MM.1S (cell line): ENCODE measurements around the gene RAB3IL1.

ENCODE experiments used
- DNase-seq: peaks from one replicate; pipeline ENCODE4 v3.0.0-alpha.2; 2015
- H2AFZ ChIP-seq: fragments of 300-600 bp; sonication (generic); 2 replicates; pipeline ENCODE4 v1.6.0; 2016; ENCODE audit warnings: antibody characterized with exemption, low read length
- H3F3A ChIP-seq: fragments of 300-600 bp; sonication (generic); 2 replicates; pipeline ENCODE4 v1.6.1; 2016; ENCODE audit warnings: mild to moderate bottlenecking, antibody characterized with exemption, low read length, moderate library complexity, mixed read lengths; ENCODE audit not compliant: insufficient read depth
- H3K27ac ChIP-seq: fragments of 300-600 bp; sonication (generic); 2 replicates; pipeline ENCODE4 v1.5.1; 2016; ENCODE audit warnings: mild to moderate bottlenecking, low read length
- H3K27me3 ChIP-seq: fragments of 300-600 bp; sonication (generic); replicated peaks from 2 replicates; pipeline ENCODE4 v1.6.0; 2016; ENCODE audit warnings: low read length; ENCODE audit not compliant: insufficient read depth
- H3K36me3 ChIP-seq: fragments of 300-600 bp; sonication (generic); replicated peaks from 2 replicates; pipeline ENCODE4 v1.6.1; 2016; ENCODE audit warnings: mild to moderate bottlenecking, low read length, mixed read lengths; ENCODE audit not compliant: insufficient read depth
- H3K4me1 ChIP-seq: fragments of 300-600 bp; sonication (generic); 2 replicates; pipeline ENCODE4 v1.6.1; 2016; ENCODE audit warnings: low read length, mixed read lengths
- H3K4me2 ChIP-seq: fragments of 300-600 bp; sonication (generic); 2 replicates; pipeline ENCODE4 v1.6.0; 2016; ENCODE audit warnings: low read depth, low read length
- H3K4me3 ChIP-seq: fragments of 300-600 bp; sonication (generic); 2 replicates; pipeline ENCODE4 v1.5.1; 2016; ENCODE audit warnings: low read length, mixed read lengths
- H3K79me2 ChIP-seq: fragments of 300-600 bp; sonication (generic); 2 replicates; pipeline ENCODE4 v1.6.1; 2016; ENCODE audit warnings: mixed run types, low read length, mixed read lengths
- H3K9ac ChIP-seq: fragments of 300-600 bp; sonication (generic); 2 replicates; pipeline ENCODE4 v1.6.1; 2016; ENCODE audit warnings: low read length, mixed read lengths
- H3K9me2 ChIP-seq: fragments of 300-600 bp; sonication (generic); replicated peaks from 2 replicates; pipeline ENCODE4 v1.6.1; 2016; ENCODE audit warnings: mild to moderate bottlenecking, low read length, mixed read lengths; ENCODE audit not compliant: insufficient read depth
- H3K9me3 ChIP-seq: fragments of 300-600 bp; sonication (generic); replicated peaks from 2 replicates; pipeline ENCODE4 v1.6.1; 2016; ENCODE audit warnings: mild to moderate bottlenecking, low read length, mixed read lengths; ENCODE audit not compliant: insufficient read depth
- H4K20me1 ChIP-seq: fragments of 300-600 bp; sonication (generic); 2 replicates; pipeline ENCODE4 v1.6.1; 2016; ENCODE audit warnings: mild to moderate bottlenecking, low read length, moderate library complexity, mixed read lengths; ENCODE audit not compliant: insufficient read depth
- EZH2 ChIP-seq: fragments of 300-600 bp; sonication (generic); optimal IDR thresholded peaks from 2 replicates; pipeline ENCODE3; 2017; ENCODE audit warnings: low read depth, mild to moderate bottlenecking, antibody characterized with exemption, low read length, mixed read lengths
- EZH2phosphoT487 ChIP-seq: fragments of 300-600 bp; sonication (generic); IDR thresholded peaks from 2 replicates; pipeline ENCODE4 v1.6.1; 2018; ENCODE audit warnings: antibody characterized with exemption, low read length
- TF ChIP-seq, protein P1 (sequence below): fragments of 300-600 bp; sonication (generic); IDR thresholded peaks from 2 replicates; pipeline ENCODE4 v1.5.1; 2016; ENCODE audit warnings: antibody characterized with exemption, low read length, mixed read lengths

The RAB3IL1 gene

DNA sequence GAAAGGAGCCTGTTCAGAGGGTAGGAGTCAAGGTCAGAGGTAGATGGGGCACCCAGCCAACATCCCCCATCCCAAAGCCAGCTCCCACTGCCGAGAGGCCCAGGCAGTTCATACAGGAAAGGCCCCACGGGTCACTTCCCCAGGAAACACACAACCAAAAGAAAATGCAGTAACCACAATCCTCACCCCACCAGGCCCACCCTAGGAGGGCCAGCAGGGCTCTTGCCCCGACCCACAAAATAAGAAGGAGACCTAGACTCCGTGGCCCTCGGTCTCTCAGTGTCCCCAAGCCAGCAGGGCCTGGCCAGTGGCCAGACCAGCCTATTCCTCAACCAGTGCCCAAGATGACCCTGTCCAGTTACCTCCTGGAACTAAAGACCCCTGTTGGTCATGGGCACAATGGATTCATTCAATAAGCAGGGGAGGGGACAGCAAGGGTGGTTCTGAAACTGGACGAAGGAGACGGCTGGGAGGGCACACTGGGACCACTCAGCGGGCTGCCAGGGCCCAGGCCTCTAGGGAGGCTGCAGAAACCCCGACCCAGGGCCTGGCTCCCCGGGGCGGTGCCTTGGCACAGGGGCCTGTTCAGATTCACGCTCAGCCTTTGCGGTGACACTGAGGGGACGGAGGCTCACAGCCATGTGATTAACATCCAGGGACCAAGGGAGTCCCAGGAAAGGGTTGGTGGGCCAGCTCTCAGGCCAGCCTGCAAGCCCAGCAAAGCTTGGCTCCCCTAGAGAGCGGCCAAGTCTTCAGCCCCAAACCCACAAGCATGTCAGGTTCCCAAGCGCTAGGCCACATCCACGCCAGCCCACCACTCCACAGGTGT, 5.5 kb downstream of the RAB3IL1 start:
- TF ChIP-seq, protein P1, sequence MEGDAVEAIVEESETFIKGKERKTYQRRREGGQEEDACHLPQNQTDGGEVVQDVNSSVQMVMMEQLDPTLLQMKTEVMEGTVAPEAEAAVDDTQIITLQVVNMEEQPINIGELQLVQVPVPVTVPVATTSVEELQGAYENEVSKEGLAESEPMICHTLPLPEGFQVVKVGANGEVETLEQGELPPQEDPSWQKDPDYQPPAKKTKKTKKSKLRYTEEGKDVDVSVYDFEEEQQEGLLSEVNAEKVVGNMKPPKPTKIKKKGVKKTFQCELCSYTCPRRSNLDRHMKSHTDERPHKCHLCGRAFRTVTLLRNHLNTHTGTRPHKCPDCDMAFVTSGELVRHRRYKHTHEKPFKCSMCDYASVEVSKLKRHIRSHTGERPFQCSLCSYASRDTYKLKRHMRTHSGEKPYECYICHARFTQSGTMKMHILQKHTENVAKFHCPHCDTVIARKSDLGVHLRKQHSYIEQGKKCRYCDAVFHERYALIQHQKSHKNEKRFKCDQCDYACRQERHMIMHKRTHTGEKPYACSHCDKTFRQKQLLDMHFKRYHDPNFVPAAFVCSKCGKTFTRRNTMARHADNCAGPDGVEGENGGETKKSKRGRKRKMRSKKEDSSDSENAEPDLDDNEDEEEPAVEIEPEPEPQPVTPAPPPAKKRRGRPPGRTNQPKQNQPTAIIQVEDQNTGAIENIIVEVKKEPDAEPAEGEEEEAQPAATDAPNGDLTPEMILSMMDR: no peak
- TF ChIP-seq EZH2phosphoT487 (no peak), EZH2 (no peak)
- Histone ChIP-seq H3K4me3 (no peak overlapping the region), H3K9me3 (no peaks in the 10 kb centered on the region), H3K9me2 (no peaks in the 10 kb centered on the region), H3K27ac (no peak overlapping the region), H3K9ac (no peak overlapping the region), H3K4me1 (peaks cover 7% of the 10 kb centered on the region), H3K36me3 (no peaks in the 10 kb centered on the region), H4K20me1 (no peaks in the 10 kb centered on the region), H3K79me2 (no peaks in the 10 kb centered on the region), H2AFZ (no peak overlapping the region), H3K27me3 (peaks cover 25% of the 10 kb centered on the region), H3F3A (no peaks in the 10 kb centered on the region), H3K4me2 (no peak overlapping the region)
- DNase-seq: no peak

DNA sequence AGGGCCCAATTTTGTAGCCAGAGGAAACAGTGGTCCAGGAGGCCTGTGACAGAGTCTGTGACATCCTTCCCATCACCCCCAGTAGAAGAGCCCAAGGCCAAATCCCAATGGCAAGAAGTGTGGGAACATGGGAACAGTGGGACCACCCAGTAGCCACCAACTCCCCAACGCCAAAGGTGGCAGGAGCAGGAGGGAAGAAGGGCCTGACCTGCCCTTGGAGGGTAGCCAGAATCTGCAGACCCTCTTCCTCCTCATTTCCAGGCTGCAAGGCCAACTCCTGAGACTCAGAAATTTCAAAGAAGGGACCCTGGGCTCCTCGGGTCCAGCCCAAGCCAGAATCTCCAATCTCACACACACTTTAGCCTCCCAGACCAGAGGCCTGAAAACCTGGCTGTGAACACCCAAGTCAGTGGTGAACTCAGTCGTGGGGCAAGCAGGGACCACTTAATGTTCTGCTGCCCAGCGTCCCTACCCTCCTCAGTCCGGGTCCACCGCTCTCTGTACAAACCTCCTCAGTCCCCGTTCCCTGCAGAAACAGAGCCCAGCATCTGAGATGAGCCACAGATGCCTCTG, 6.2 kb downstream of the RAB3IL1 start:
- TF ChIP-seq EZH2phosphoT487 (no peak), EZH2 (no peak)
- TF ChIP-seq, protein P1: no peak
- Histone ChIP-seq H3F3A (no peaks in the 10 kb centered on the region), H3K79me2 (no peaks in the 10 kb centered on the region), H2AFZ (no peak overlapping the region), H3K4me2 (no peak overlapping the region), H3K36me3 (no peaks in the 10 kb centered on the region), H4K20me1 (no peaks in the 10 kb centered on the region), H3K4me3 (no peak overlapping the region), H3K9me2 (no peaks in the 10 kb centered on the region), H3K4me1 (peaks cover 7% of the 10 kb centered on the region), H3K27me3 (peaks cover 22% of the 10 kb centered on the region; the same call in 1 of the 2 replicates), H3K9ac (no peak overlapping the region), H3K9me3 (no peaks in the 10 kb centered on the region), H3K27ac (no peak overlapping the region)
- no peak for DNase-seq

DNA sequence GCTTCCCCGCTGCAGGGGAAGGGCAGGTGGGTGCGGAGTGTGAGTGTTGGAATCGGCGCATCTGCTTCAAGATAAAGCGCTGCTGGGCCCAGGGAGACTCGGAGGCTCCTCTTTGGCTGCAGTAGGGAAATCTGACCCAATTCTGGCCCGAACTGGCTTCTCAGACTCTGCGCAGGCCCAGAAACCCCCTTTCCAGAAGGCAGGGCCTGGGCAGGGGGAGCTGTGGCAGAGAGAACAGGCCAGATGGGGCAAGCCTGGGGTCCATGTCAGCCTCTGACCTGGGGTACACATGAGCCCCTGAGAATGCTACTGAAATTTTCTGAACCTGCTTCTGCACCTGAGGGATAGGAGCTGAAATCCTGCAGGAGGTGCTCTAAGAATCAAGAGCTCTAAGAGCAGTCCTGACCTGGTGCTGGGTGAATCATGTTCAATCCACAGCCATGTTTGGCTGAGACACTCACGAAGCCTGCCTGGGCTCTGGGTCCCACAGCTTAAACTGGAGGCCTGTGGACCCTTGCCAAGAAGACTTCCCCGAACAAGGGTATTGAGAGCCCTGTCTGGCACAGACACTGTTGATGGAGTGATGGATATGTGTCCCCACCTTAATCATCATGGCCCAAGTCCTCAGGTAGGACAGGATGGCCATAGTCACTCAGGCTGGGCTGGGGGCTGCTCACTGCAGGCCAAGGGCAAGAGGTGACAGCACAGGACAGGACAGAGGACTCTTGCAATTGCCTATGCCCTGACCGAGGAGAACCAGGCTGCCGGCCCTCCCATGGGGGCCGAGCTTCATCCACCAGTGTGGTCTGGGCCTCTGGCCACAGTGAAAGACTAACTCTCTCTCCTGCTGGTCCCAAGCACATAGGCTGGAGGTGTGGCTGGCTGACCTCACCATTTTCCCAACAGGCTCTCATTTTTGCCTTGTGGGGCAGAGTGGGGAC, 6.9 kb downstream of the RAB3IL1 start:
- DNase-seq: no peak
- Histone ChIP-seq H3K4me2 (no peak overlapping the region), H3K4me1 (peaks cover 7% of the 10 kb centered on the region), H3K27ac (no peak overlapping the region), H4K20me1 (no peaks in the 10 kb centered on the region), H3K9me2 (no peaks in the 10 kb centered on the region), H2AFZ (no peak overlapping the region), H3F3A (no peaks in the 10 kb centered on the region), H3K9ac (no peak overlapping the region), H3K4me3 (no peak overlapping the region), H3K9me3 (no peaks in the 10 kb centered on the region), H3K79me2 (no peaks in the 10 kb centered on the region), H3K27me3 (peaks cover 19% of the 10 kb centered on the region; the same call in 1 of the 2 replicates), H3K36me3 (no peaks in the 10 kb centered on the region)
- TF ChIP-seq, protein P1: no peak
- no peak for TF ChIP-seq EZH2
- TF ChIP-seq EZH2phosphoT487: no peak
